ENCODE data around the gene CAPN7. TPM values are rescaled to one million over a fixed set of nuclear protein-coding genes. Genes with fewer than 3 reads are reported as not detected.

The CAPN7 gene
- total RNA-seq, 1 donor from 2014 or later = 49.5 TPM

- Mint-ChIP-seq H3K4me3 (ENCODE audit: unreplicated experiment) (no peak overlapping the region), H3K9me3 (ENCODE audit: unreplicated experiment) (no peaks in the 10 kb centered on the region), H3K4me1 (ENCODE audit: unreplicated experiment) (no peaks in the 10 kb centered on the region), H3K36me3 (ENCODE audit: unreplicated experiment) (no peaks in the 10 kb centered on the region), H3K27me3 (ENCODE audit: unreplicated experiment) (no peaks in the 10 kb centered on the region), H3K27ac (ENCODE audit: unreplicated experiment) (no peak overlapping the region)
- DNase-seq (ENCODE audit: extremely low spot score, unreplicated experiment) = no peak
- TF ChIP-seq CTCF (IDR thresholded peaks at IDR 0.05) = no peak
These were observed 73.8 kb downstream of the CAPN7 start for GRCh38 chr3:15279671-15280402.

- Mint-ChIP-seq H3K36me3 (ENCODE audit: unreplicated experiment) (no peaks in the 10 kb centered on the region), H3K9me3 (ENCODE audit: unreplicated experiment) (no peaks in the 10 kb centered on the region), H3K4me1 (ENCODE audit: unreplicated experiment) (no peaks in the 10 kb centered on the region), H3K4me3 (ENCODE audit: unreplicated experiment) (no peak overlapping the region), H3K27me3 (ENCODE audit: unreplicated experiment) (no peaks in the 10 kb centered on the region), H3K27ac (ENCODE audit: unreplicated experiment) (no peak overlapping the region)
- no peak for TF ChIP-seq CTCF (IDR thresholded peaks at IDR 0.05)
- no peak for DNase-seq (ENCODE audit: extremely low spot score, unreplicated experiment)
These were observed 74.9 kb downstream of the CAPN7 start for GRCh38 chr3:15280853-15281532.

GRCh38 chr3:15281817-15282216, 75.8 kb downstream of the CAPN7 start:
- no peaks in the 10 kb centered on the region for H3K4me1 Mint-ChIP-seq (ENCODE audit: unreplicated experiment)
- no peaks in the 10 kb centered on the region for H3K36me3 Mint-ChIP-seq (ENCODE audit: unreplicated experiment)
- no peak overlapping the region for H3K4me3 Mint-ChIP-seq (ENCODE audit: unreplicated experiment)
- H3K27ac Mint-ChIP-seq (ENCODE audit: unreplicated experiment) = no peak overlapping the region
- H3K9me3 Mint-ChIP-seq (ENCODE audit: unreplicated experiment) = no peaks in the 10 kb centered on the region
- DNase-seq (ENCODE audit: extremely low spot score, unreplicated experiment) = no peak
- TF ChIP-seq CTCF (IDR thresholded peaks at IDR 0.05) = no peak
- H3K27me3 Mint-ChIP-seq (ENCODE audit: unreplicated experiment) = no peaks in the 10 kb centered on the region

- H3K36me3 Mint-ChIP-seq (ENCODE audit: unreplicated experiment) = no peaks in the 10 kb centered on the region
- H3K27me3 Mint-ChIP-seq (ENCODE audit: unreplicated experiment) = no peaks in the 10 kb centered on the region
- H3K4me3 Mint-ChIP-seq (ENCODE audit: unreplicated experiment) = no peak overlapping the region
- no peak for DNase-seq (ENCODE audit: extremely low spot score, unreplicated experiment)
- H3K27ac Mint-ChIP-seq (ENCODE audit: unreplicated experiment) = no peak overlapping the region
- TF ChIP-seq CTCF (IDR thresholded peaks at IDR 0.05) = no peak
- H3K4me1 Mint-ChIP-seq (ENCODE audit: unreplicated experiment) = no peaks in the 10 kb centered on the region
- no peaks in the 10 kb centered on the region for H3K9me3 Mint-ChIP-seq (ENCODE audit: unreplicated experiment)
These were observed 77.7 kb downstream of the CAPN7 start for GRCh38 chr3:15283702-15284101.

- no peak for DNase-seq (ENCODE audit: extremely low spot score, unreplicated experiment)
- no peak overlapping the region for H3K27ac Mint-ChIP-seq (ENCODE audit: unreplicated experiment)
- no peaks in the 10 kb centered on the region for H3K36me3 Mint-ChIP-seq (ENCODE audit: unreplicated experiment)
- no peaks in the 10 kb centered on the region for H3K27me3 Mint-ChIP-seq (ENCODE audit: unreplicated experiment)
- H3K9me3 Mint-ChIP-seq (ENCODE audit: unreplicated experiment) = no peaks in the 10 kb centered on the region
- H3K4me1 Mint-ChIP-seq (ENCODE audit: unreplicated experiment) = no peaks in the 10 kb centered on the region
- H3K4me3 Mint-ChIP-seq (ENCODE audit: unreplicated experiment) = no peak overlapping the region
- no peak for TF ChIP-seq CTCF (IDR thresholded peaks at IDR 0.05)
These were observed 78.3 kb downstream of the CAPN7 start for GRCh38 chr3:15284121-15284889.
